Keratinocyte (primary cell): ENCODE results near the gene RBPJ. TPM values are rescaled to one million over a fixed set of nuclear protein-coding genes. Genes with fewer than 3 reads are reported as not detected.
"Not testable (repeated sequence)": the region's sequence is repeated elsewhere in the genome, so short reads cannot be mapped to it uniquely, and the experiment has no call there.

Source experiments
- DNase-seq: peaks from one replicate; pipeline ENCODE4 v3.0.0-alpha.2; 2011; ENCODE audit warnings: low read depth, missing footprints, low spot score
- FAIRE-seq: peaks from 2 replicates; lab custom pipeline; 2011; peaks lifted over from hg19 to GRCh38; lab: Jason Lieb, UNC
- H2AFZ ChIP-seq: 2 replicates; pipeline ENCODE4 v1.6.0; 2012; ENCODE audit warnings: low read length, control low read depth, inconsistent platforms; ENCODE audit not compliant: control insufficient read depth
- H3K27ac ChIP-seq: 2 replicates; pipeline ENCODE4 v1.5.1; 2011; ENCODE audit warnings: low read length; ENCODE audit not compliant: control insufficient read depth, insufficient read depth
- H3K27me3 ChIP-seq: 3 replicates; pipeline ENCODE4 v1.6.0; 2011; ENCODE audit warnings: low read length; ENCODE audit not compliant: control insufficient read depth, insufficient read depth; ENCODE audit errors: extremely low read depth
- H3K36me3 ChIP-seq, 2 experiments: 2 replicates in 1 of 2; 3 replicates in 1 of 2; pipeline ENCODE4 v1.5.1; 2011; ENCODE audit warnings: low read length in 2 of 2, mild to moderate bottlenecking in 1 of 2; ENCODE audit not compliant: control insufficient read depth in 2 of 2, insufficient read depth in 2 of 2; ENCODE audit errors: extremely low read depth in 1 of 2
- H3K4me1 ChIP-seq: 3 replicates; pipeline ENCODE4 v1.5.1; 2011; ENCODE audit warnings: low read length; ENCODE audit not compliant: control insufficient read depth, insufficient read depth; ENCODE audit errors: extremely low read depth
- H3K4me2 ChIP-seq: 3 replicates; pipeline ENCODE4 v1.6.0; 2011; ENCODE audit warnings: low read depth, low read length; ENCODE audit not compliant: control insufficient read depth, insufficient read depth; ENCODE audit errors: extremely low read depth
- H3K4me3 ChIP-seq, 3 experiments: fragments of 200-600 bp in 1 of 3; sonication (generic) in 1 of 3; 2 replicates in 2 of 3; 3 replicates in 1 of 3; pipeline ENCODE4 v1.5.1; 2011 to 2016; ENCODE audit warnings: low read length in 3 of 3, mild to moderate bottlenecking in 3 of 3, control low read depth in 2 of 3, inconsistent platforms in 1 of 3, low read depth in 1 of 3, mixed read lengths in 1 of 3, mixed run types in 1 of 3, moderate library complexity in 1 of 3; ENCODE audit not compliant: control insufficient read depth in 2 of 3, insufficient read depth in 2 of 3; ENCODE audit errors: extremely low read depth in 1 of 3
- H3K79me2 ChIP-seq: 2 replicates; pipeline ENCODE4 v1.6.0; 2012; ENCODE audit warnings: low read length; ENCODE audit not compliant: control insufficient read depth, insufficient read depth
- H3K9ac ChIP-seq: 3 replicates; pipeline ENCODE4 v1.6.0; 2011; ENCODE audit warnings: low read length; ENCODE audit not compliant: control insufficient read depth, insufficient read depth; ENCODE audit errors: extremely low read depth
- H3K9me1 ChIP-seq: 3 replicates; pipeline ENCODE4 v1.6.0; 2011; ENCODE audit warnings: low read length; ENCODE audit not compliant: control insufficient read depth, insufficient read depth; ENCODE audit errors: extremely low read depth
- H3K9me3 ChIP-seq: 2 replicates; pipeline ENCODE4 v1.5.1; 2012; ENCODE audit warnings: low read depth, low read length; ENCODE audit not compliant: control insufficient read depth
- H4K20me1 ChIP-seq: 3 replicates; pipeline ENCODE4 v1.6.0; 2011; ENCODE audit warnings: low read length; ENCODE audit not compliant: control insufficient read depth, insufficient read depth; ENCODE audit errors: extremely low read depth
- EZH2 ChIP-seq: IDR thresholded peaks from one replicate; pipeline ENCODE4 v1.6.1; 2012; ENCODE audit warnings: inconsistent platforms, mild to moderate bottlenecking, low read length, moderate library complexity
- dilution Hi-C: fragments of 300-500 bp; cut with MboI; formaldehyde crosslinking; loops from one replicate; pipeline ENCODE4 v1.7.0; 2020; ENCODE audit warnings: low sequenced_read_pairs; ENCODE audit not compliant: extremely low pct_ligation_motif_present
- polyA plus RNA-seq, 5 experiments: library from polyadenylated mRNA; depleted of rRNA in 3 of 5; stranded (reverse) in 3 of 5; stranded (forward) in 1 of 5; unstranded in 1 of 5; fragments of >200 nt; gene quantifications; 1 replicate in 1 of 5; 2 replicates in 3 of 5; 3 replicates in 1 of 5; pipeline versions ENCODE4 v1.2.1 to v1.2.3, GENCODE V29; 2011 to 2012; ENCODE audit warnings: missing spikeins in 2 of 5, low read depth in 1 of 5, low replicate concordance in 1 of 5
- TF ChIP-seq, protein P1 (sequence below), 3 experiments: IDR thresholded peaks in 1 of 3; conservative IDR thresholded peaks in 1 of 3; optimal IDR thresholded peaks in 1 of 3; 2 replicates in 2 of 3; 3 replicates in 1 of 3; pipeline versions ENCODE3 to v1.5.1; 2011; ENCODE audit warnings: low read length in 3 of 3, mild to moderate bottlenecking in 3 of 3, moderate library complexity in 2 of 3, control low read depth in 1 of 3, inconsistent platforms in 1 of 3; ENCODE audit not compliant: insufficient read depth in 2 of 3; ENCODE audit errors: extremely low read depth in 1 of 3

Gene RBPJ
- polyA plus RNA-seq, 1 donor (not counting 4 experiments of a cell fraction or from before 2014, with no cell fraction given), result 38.0 TPM

DNA sequence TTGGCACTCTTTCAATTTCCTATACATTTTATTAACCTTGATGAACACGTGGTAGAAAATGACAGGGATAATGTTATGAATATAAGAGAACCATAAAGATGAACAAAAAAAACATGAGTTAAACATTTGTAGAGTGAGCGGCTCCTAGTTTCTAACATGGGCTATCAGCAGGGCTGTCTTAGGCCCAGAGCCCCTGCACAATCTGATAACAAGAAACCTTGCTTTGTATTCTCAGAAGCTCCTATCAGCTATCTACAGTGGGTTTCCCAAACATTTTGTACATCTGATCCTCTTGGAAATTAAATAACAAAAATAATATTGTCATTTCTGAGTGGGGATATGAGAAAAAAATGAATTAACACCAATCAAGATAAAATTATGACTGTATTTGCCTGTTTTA lies 10.6 kb upstream of the RBPJ start:
- Histone ChIP-seq H3K9ac (no peak overlapping the region), H3K4me1 (no peaks in the 10 kb centered on the region), H4K20me1 (no peaks in the 10 kb centered on the region), H3K4me2 (no peak overlapping the region), H3K27me3 (no peaks in the 10 kb centered on the region), H3K9me1 (no peaks in the 10 kb centered on the region), H3K27ac (no peak overlapping the region), H2AFZ (no peak overlapping the region), H3K9me3 (no peaks in the 10 kb centered on the region), H3K36me3 (no peaks in the 10 kb centered on the region), H3K4me3 (no peak overlapping the region), H3K79me2 (no peaks in the 10 kb centered on the region)
- DNase-seq, result no peak
- FAIRE-seq, result no peak
- dilution Hi-C loops, result no loop called here
- TF ChIP-seq, protein P1, sequence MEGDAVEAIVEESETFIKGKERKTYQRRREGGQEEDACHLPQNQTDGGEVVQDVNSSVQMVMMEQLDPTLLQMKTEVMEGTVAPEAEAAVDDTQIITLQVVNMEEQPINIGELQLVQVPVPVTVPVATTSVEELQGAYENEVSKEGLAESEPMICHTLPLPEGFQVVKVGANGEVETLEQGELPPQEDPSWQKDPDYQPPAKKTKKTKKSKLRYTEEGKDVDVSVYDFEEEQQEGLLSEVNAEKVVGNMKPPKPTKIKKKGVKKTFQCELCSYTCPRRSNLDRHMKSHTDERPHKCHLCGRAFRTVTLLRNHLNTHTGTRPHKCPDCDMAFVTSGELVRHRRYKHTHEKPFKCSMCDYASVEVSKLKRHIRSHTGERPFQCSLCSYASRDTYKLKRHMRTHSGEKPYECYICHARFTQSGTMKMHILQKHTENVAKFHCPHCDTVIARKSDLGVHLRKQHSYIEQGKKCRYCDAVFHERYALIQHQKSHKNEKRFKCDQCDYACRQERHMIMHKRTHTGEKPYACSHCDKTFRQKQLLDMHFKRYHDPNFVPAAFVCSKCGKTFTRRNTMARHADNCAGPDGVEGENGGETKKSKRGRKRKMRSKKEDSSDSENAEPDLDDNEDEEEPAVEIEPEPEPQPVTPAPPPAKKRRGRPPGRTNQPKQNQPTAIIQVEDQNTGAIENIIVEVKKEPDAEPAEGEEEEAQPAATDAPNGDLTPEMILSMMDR (optimal IDR thresholded peaks at IDR 0.05 in 1 of 3, IDR thresholded peaks at IDR 0.05 in 1 of 3, conservative IDR thresholded peaks at IDR 0.05 in 1 of 3; ENCODE audit: extremely low read depth in 1 of 3, insufficient read depth in 2 of 3, low read length in 3 of 3), result no peak
- no peak for TF ChIP-seq EZH2

DNA sequence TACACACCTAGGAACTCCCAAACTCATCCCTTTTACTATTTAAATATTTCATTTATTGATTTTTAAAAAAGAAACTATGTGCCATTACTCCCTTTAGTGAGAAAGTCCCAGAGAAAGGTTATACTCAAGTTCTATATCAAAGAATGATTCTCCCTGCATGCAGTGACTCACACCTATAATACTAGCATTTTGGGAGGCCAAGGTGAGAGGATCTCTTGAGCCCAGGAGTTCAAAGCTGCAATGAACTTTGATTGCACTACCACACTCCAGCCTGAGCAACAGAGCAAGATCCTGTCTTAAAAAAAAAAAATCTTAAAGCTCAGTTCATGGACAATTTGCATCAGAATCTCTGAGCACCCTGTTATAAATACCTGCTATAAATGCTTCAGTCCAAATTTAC lies 9.2 kb upstream of the RBPJ start:
- dilution Hi-C loops, result no loop called here
- FAIRE-seq, result no peak

DNA sequence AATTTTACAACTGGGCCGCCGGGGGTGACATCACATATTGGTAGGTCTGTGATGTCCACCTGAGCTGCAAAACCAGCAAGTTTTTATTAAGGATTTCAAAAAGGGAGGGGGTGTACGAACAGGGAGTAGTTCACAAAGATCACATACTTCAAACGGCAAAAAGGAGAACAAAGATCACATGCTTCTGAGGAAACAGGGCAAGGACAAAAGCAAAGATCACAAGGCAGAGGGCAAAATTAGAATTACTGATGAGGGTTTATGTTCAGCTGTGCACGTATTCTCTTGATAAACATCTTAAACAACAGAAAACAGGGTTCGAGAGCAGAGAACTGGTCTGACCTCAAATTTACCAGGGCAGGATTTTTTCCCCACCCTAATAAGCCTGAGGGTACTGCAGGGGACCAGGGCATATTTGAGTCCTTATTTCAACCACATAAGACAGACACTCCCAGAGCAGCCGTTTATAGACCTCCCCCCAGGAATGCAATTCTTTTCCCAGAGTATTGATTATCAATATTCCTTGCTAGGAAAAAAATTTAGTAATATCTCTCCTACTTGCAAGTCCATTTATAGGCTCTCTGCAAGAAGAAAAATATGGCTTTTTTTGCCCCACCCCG lies 5.4 kb upstream of the RBPJ start:
- DNase-seq, FAIRE-seq, H4K20me1 ChIP-seq, H2AFZ ChIP-seq, H3K36me3 ChIP-seq, H3K4me1 ChIP-seq, H3K27ac ChIP-seq, H3K27me3 ChIP-seq, dilution Hi-C loops, H3K9me1 ChIP-seq, H3K9ac ChIP-seq, H3K4me2 ChIP-seq, H3K9me3 ChIP-seq, H3K79me2 ChIP-seq, H3K4me3 ChIP-seq: not testable (repeated sequence)

More for the DNA sequence above, 9.2 kb upstream of the RBPJ start:
- no peak overlapping the region for H3K4me3 ChIP-seq
- H3K79me2 ChIP-seq, result no peaks in the 10 kb centered on the region
- no peaks in the 10 kb centered on the region for H3K4me1 ChIP-seq
- H3K9me1 ChIP-seq, result no peaks in the 10 kb centered on the region
- no peak for TF ChIP-seq EZH2
- TF ChIP-seq, protein P1 (optimal IDR thresholded peaks at IDR 0.05 in 1 of 3, IDR thresholded peaks at IDR 0.05 in 1 of 3, conservative IDR thresholded peaks at IDR 0.05 in 1 of 3; ENCODE audit: extremely low read depth in 1 of 3, insufficient read depth in 2 of 3, low read length in 3 of 3), result no peak
- no peaks in the 10 kb centered on the region for H3K36me3 ChIP-seq
- H3K9ac ChIP-seq, result no peak overlapping the region
- no peaks in the 10 kb centered on the region for H3K9me3 ChIP-seq
- DNase-seq, result no peak
- no peaks in the 10 kb centered on the region for H3K27me3 ChIP-seq
- H3K4me2 ChIP-seq, result no peak overlapping the region
- H2AFZ ChIP-seq, result no peak overlapping the region
- no peaks in the 10 kb centered on the region for H4K20me1 ChIP-seq
- no peak overlapping the region for H3K27ac ChIP-seq
